22Rv1 (cell line): ENCODE results near the gene SCAMP1.

Source experiments
- CTCF ChIP-seq: fragments of 450-650 bp; IDR thresholded peaks from 2 replicates; pipeline ENCODE4 v1.5.1; 2017; ENCODE audit warnings: mild to moderate bottlenecking
- ZFX ChIP-seq: fragments of 450-650 bp; IDR thresholded peaks from 2 replicates; pipeline ENCODE4 v1.6.1; 2017; ENCODE audit warnings: antibody characterized with exemption, borderline replicate concordance

DNA sequence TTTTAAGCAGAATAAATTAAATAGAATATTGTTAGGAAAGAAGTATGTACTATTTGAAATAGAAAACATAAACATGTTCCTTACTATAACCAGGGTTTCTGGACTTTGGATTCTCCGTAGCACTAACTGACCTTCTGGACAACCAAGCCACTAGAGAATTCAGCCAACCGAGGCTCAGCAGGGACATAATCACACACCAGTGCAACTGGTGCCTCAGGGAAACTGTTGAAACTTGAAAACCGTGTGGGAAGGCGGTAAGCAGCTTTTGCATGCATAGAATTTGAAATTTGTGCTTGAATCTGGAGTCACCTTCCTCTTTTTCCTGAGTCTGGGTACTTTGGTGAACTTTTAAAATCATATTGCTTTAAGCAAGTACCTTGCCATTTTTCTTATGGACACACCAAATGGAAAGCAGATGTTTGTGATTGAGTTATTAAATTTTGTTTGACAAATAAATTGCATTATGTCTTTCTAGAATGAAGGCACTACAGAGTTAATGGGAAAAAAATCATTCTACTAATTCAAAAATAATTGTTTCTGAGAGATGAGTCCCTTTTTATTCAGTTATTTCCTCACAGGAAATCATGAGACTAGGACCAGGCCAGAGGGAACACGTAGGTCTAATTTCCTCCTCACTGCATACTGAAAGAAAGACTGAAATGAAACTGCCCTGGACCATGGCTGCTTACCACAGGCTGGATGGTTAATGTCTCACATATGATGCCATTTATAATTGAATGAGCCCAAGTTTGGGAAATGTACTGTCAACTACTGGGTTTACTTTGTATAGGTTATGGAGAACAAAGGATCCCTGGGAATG, 20.6 kb upstream of the SCAMP1 start:
- no peak for TF ChIP-seq CTCF
- no peak for TF ChIP-seq ZFX
